Thyroid gland (tissue), 4 donors: ENCODE results near the gene ADAMTS15. TPM values are rescaled to one million over a fixed set of nuclear protein-coding genes. Genes with fewer than 3 reads are reported as not detected.

ENCODE experiments used
- total RNA-seq, 4 donors: library from RNA; depleted of rRNA; stranded (reverse); fragments of >200 nt; gene quantifications; one replicate each; pipeline ENCODE4 v1.2.3, GENCODE V29; 2016

Gene ADAMTS15
- total RNA-seq, 4 donors from 2014 or later, result 11.2 to 29.2 (median 23.5) TPM

Other genes starting within 250 kb of the ADAMTS15 start
- gene ZBTB44, start 133.7 kb upstream of the ADAMTS15 start, total RNA-seq, result 10 to 100 TPM; 57.9 to 85.9 (median 58.8) TPM
- under 1 TPM in 2 of 4 donors, not detected in 2; 0.38 to 0.56 TPM for gene ADAMTS8, start 20.0 kb upstream of the ADAMTS15 start, total RNA-seq